Cerebellar nuclear complex (tissue), 1 donor: Measurements from ENCODE around the gene ECSIT.

ENCODE experiments used
- DNase-seq, 2 experiments: peaks; one replicate each; lab custom pipeline; 2025; lab: John Stamatoyannopoulos, UW

The ECSIT gene

GRCh38 chr19:11499890-11500420 is 29.0 kb downstream of the ECSIT start:
- no peak for DNase-seq

DNA sequence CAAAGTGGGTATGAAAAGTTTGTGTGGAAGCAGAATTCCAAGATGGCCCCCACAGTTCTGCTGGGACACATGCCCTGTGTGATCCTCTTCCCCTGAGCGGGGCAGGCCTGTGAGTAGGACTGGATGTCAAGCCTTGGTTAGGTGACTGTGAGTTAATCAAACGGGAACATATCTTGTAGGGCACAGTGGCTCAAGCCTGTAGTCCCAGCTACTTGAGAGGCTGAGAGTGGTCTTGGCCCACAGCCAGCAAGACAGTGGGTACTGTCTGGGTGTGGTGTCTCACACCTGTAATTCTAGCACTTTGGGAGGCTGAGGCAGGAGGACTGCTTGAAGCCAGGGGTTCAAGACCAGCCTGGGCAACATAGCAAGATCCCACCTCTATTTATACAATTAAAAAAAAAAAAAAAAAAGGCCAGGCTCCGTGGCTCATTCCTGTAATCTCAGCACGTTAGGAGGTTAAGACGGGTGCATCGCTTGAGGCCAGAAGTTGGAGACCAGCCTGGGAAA is 29.7 kb downstream of the ECSIT start:
- no peak for DNase-seq

DNA sequence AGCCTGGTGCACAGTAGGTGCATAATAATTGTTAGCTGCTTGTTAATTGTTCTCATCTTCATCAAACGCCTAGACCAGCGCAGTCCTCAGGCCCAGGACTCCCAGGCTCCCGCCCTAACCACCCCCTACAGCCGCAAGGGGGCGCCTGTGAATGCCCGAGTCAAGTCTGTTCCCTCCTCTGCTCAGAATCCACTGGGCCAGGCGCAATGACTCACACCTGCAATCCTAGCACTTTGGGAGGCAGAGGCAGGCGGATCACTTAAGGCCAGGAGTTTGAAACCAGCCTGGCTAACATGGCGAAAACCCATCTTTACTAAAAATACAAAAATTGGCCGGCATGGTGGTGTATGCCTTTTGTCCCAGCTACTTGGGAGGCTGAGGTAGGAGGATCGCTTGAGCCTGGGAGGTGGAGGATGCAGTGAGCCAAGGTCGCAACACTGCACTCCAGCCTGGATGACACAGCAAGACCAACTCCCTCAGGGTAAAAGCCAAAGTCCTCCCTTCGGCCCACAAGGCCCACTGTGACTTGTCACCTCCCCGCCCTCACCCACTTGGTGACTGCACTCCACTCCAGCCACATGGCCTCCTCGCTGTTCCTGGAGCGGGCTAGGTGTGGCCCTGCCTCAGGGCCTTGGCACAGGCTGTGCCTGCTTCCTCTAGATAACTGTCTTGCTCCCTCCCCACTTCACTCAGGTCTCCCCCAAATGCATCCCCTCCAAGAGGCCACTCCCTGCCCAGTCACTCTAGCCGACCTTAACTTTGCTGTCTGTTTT is 32.4 kb downstream of the ECSIT start:
- no peak for DNase-seq

DNA sequence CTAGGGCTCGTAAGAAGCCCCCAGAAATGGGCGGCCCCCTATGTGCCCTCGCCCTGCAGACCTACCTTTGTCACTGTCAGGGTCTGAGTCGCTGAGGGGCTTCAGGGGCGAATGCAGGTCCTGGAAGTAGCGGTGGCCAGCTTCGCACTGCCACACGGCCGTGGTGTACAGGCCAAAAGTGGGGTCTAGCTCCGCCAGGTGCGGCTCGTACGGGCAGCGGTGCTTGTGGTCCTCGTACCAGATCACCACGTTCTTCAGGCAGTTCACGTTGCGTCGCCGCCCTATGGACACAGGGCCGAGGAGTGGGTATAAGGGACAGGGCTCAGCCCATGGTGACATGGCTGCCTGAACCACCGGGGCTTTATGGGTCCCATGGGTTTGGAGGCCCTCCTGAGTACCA is 33.0 kb downstream of the ECSIT start:
- DNase-seq, result no peak

DNA sequence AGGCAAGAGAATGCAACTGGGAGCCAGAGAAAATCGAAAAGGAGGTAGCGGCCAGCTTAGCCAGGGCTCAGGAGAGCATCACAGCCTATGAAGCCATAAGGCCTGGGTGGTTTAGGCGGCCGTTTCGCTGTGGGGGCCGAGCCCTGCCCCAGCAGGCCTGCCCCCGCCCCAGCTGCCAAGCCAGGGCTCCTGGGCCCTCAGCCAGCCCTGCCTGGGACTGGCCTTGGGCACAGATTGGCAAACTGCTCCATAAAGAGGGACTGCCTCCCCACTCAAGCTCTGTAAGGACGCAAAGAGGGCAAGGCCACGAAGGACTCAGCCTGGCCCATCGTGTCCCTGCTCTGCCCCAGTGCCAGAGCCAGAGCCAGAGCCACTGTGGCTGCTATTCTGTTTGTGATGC is 33.5 kb downstream of the ECSIT start:
- DNase-seq, result peak; percentile 74 to 79

GRCh38 chr19:11494634-11495285 is 34.2 kb downstream of the ECSIT start:
- peak in 1 of 2 experiments; percentile 76 for DNase-seq

- DNase-seq, result no peak
These were observed 39.6 kb downstream of the ECSIT start for GRCh38 chr19:11489378-11489777.

- DNase-seq, result no peak
These were observed 42.1 kb downstream of the ECSIT start for GRCh38 chr19:11486661-11487503.

GRCh38 chr19:11485245-11485837 is 43.6 kb downstream of the ECSIT start:
- no peak for DNase-seq

GRCh38 chr19:11483366-11484111 is 45.4 kb downstream of the ECSIT start:
- no peak for DNase-seq

- DNase-seq, result peak in 1 of 2 experiments; percentile 70
These were observed 46.4 kb downstream of the ECSIT start for GRCh38 chr19:11482384-11483050.

GRCh38 chr19:11481534-11482383 is 47.2 kb downstream of the ECSIT start:
- peak; percentile 91 to 98 for DNase-seq

GRCh38 chr19:11480715-11481533 is 48.0 kb downstream of the ECSIT start, which contains the start of gene ELAVL3:
ELAVL3 (minus strand) TSS chr19:11481046; CDS start chr19:11480608, 438 bp downstream.
- peak in 1 of 2 experiments; percentile 14 for DNase-seq

GRCh38 chr19:11479898-11480714 is 48.8 kb downstream of the ECSIT start:
- DNase-seq, result no peak

GRCh38 chr19:11479090-11479897 is 49.6 kb downstream of the ECSIT start:
- DNase-seq, result no peak
